GM18520 (cell line): ENCODE measurements around the gene SH2D3C.

Experiments used
- ATAC-seq: cut with Tn5 transposase; IDR thresholded peaks from one replicate; pipeline ENCODE4 v1.9.1; 2021; ENCODE audit not compliant: unreplicated experiment

The SH2D3C gene

GRCh38 chr9:127703289-127703946 lies 75.0 kb downstream of the SH2D3C start:
- ATAC-seq, result no peak

DNA sequence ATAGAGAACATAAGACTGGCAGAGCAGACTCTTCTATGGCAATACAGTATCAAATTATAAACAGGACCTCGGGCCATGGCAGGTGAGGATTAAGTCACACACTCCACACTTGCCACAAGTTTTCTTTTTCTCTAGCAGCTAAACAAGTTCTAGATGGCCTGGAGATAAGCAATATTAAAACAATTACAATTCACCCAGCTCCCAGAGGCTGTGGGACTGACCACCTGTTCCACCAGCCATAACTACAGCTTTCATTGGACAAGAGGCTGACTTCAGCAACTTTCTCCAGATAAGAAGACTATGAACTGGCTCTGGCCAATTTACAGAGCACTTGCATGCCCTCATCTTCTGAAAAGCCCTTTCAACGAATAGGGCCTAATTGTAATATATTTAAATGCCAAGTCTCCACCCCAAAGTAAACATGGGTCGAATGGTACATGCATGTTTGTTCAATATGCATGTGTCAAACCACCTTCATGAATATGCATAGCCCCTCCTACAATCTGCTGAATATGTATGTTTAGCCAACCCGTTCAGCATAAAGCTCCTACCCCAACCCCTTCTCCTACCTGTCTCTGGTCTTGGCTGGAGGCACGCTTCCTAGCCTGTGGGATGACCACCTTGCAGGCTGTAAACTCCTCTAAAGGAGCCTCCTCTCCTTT lies 77.7 kb downstream of the SH2D3C start:
- ATAC-seq, result no peak

DNA sequence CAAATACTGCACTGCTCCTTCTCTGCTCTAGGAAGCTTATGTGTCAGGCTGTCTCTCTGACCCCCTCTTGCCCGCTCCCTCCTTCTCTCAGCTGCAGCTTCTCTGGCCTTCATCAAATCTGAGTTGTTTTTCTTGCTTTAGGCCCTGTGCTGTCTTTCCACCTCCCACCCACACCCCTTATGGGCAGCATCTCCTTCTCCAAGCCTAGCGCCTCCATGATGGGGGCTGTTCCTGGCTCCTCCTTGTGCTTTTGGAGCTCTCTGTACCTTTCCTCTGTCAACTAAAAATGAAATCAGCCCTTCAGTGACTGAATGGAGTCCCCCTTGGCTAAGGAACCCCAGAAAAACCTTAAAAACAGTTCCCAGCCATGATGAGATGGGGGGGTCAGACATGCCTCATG lies 78.3 kb downstream of the SH2D3C start:
- ATAC-seq, result no peak

- ATAC-seq, result no peak
Measured at GRCh38 chr9:127698985-127699670, 79.3 kb downstream of the SH2D3C start.

DNA sequence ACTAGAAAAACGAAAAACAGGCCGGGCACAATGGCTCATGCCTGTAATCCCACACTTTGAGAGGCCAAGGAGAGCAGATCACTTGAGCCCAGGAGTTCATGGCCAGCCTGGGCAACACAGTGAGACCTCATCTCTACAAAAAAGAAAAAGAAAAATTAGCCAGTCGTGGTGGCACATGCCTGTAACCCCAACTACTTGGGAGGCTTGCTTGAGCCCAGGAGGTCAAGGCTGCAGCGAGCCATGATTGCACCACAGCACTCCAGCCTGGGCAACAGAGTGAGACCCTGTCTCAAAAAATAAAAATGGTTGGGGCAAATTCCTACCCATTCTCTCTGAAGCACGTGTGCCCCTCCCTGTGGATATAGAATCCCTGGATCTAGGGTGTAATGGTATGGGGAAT lies 80.1 kb downstream of the SH2D3C start:
- ATAC-seq, result no peak

GRCh38 chr9:127697575-127697974 lies 80.9 kb downstream of the SH2D3C start:
- no peak for ATAC-seq

DNA sequence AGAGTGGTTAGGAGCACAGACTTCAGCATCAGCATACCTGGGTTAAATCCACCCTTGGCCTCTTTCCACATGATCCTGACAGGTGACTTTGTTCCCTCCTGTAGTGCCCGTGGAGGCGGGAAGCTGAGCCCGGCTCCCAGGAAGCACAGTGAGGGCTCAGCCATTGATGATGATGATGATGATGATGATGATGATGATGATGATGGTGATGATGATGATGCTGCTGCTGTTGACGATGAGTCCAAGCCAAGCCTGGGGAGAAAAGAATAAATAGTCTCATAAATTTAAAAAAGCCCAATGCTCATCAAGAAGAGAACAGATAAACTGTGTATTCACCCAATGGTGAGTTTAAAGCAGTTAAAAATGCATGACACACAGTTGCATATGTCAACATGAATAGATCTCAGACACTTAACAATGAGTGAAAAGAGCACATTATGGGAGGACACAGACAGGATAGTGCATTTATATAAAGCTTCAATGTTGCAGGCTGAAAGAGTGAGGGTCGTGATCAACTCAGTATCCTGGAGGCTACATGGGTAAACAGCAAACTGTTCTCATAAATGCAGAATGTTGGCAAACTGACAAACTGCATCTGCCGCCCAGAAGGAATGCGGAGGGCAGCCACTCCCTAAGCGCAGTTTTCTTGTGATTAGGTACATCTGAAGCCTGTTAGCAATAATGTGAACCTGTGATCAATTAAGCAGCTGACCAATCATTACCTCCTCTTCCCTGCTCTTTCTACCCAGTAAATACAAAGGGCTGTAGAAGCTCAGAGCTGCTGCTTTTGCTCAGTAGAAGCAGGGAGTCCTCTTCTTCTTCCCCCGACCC lies 83.4 kb downstream of the SH2D3C start:
- no peak for ATAC-seq

GRCh38 chr9:127693697-127694096 lies 84.8 kb downstream of the SH2D3C start:
- no peak for ATAC-seq

DNA sequence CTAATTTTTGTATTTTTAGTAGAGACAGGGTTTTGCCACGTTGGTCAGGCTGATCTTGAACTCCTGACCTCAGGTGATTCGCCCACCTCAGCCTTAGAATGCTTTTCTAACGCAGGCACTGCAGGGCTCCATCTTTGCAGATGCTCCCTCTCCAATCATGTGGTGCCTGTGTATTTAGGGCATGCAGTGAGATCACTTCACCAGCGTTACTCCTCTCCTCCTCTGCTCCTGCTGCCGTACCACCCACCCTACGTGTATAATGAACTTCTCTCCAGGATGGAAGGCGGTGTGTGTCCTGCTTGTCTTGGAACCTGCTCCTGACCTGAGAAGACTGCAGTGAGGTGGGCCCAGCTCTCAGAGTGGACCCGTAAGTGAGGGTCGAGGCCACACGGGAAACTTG lies 85.3 kb downstream of the SH2D3C start:
- no peak for ATAC-seq

DNA sequence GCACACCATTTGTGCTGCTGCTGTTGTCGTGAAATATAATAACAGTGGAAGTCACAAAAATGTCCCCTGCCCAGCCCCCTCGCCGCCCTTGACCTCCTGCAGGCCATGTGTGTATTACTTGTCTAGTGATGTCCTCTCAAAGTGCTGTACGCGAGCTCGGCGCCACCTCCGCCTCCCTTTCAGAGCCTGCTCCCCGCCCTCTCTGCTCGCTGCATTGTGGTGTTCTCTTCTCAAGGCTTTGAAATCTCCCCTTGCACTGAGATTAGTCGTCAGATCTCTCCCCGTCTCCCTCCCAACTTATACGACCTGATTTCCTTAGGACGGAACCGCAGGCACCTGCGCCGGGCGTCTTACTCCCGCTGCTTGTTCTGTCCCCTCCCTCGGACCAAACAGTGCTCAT lies 86.4 kb downstream of the SH2D3C start:
- no peak for ATAC-seq

DNA sequence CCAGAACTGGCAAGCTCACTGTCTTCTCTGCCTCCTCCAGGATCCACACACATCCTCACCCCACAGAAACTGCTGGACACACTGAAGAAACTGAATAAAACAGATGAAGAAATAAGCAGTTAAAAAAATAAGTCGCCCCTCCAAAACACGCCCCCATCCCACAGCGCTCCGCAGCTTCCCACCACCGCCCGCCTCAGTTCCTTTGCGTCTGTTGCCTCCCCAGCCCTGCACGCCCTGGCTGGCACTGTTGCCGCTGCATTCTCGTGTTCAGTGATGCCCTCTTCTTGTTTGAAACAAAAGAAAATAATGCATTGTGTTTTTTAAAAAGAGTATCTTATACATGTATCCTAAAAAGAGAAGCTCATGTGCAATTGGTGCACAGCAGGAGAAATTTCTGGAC lies 87.7 kb downstream of the SH2D3C start:
- ATAC-seq, result no peak

DNA sequence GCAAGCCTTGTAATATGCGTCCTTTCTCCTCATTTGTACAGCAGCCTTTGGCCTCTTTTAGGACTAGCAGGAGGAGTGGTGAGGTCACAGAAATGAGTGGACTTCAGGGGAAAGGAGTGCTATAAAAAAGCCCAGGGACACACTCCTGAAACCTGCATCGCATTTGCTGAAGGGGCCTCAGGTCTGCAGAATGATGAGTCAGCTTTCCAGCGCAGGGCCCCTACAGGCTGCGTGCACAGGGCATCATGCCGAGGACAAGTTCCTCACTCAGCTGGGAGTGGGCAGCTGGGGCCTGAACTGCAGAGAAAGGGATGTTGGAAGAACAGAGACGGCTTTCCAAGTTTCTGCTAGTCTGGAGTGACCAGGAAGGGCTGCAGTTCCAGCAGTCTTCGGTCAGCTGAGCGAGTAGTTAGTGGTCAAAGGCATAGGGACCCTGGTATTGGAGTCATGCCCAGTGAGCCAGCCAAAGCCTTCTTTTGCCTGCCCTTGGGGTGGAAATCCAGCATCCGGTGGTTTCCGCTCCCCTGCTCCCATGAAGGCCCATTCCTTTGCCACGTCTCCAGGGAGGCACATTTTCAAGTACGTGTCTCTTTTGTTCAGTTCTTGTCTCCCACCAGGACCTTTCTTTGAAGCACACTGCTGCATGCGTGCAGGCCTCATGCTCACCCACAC lies 89.0 kb downstream of the SH2D3C start:
- ATAC-seq, result no peak
